Measurements from ENCODE around the gene ODAD2.

- TF ChIP-seq POLR2A (IDR thresholded peaks at IDR 0.05; ENCODE audit: low read depth, low read length) (no peak), CTCF (IDR thresholded peaks at IDR 0.05; ENCODE audit: extremely low read depth in 1 of 2, insufficient read depth in 1 of 2, low read depth in 1 of 2, low read length in 2 of 2) (no peak), EZH2 (IDR thresholded peaks at IDR 0.05; ENCODE audit: borderline replicate concordance, low read depth, low read length, severe bottlenecking) (no peak)
These were observed 160.0 kb downstream of the ODAD2 start for GRCh38 chr10:27838901-27839300.
